Left hindlimb (tissue), 1 donor: Measurements from ENCODE around the gene GVQW3.

Source experiments
- DNase-seq: peaks from one replicate; pipeline ENCODE4 v3.0.0-alpha.2; 2018

The GVQW3 gene

DNA sequence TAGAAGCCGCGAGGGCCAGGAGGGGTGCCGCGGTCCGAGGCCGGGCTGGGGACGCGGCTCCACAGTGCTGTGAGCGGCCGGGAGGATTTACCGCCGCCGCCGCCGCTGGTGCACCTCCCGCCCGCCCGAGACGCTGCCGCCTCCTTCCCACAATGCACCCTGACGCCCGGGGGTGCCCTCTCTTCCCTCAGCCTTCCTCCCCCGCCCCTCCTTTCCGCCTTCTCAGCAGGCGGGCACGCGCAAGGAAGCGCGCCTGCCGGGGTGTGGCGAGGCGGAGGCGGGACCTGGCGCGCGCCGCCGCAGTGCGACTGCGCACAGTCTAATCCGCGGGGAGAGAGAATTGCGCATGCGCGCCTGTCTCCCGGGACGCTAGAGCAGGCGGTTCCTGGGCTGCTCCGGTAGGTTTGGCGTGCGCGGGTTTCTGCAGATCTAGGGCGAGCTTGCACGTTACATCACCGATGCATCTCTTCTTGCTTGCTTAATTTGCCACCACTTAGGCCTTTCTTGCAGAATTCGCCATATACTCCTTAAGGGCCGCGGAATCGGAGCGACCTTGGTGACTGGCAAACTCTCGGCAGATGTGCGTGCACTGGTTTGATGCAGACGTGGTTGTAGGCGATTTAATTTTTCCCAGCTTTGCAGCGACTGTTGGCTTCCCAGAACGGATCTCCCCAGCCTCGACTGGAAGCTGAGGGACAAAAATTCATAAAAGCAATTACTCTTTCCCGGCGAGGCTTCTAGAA lies at the start of gene GVQW3, which contains the start of gene THAP12:
TSS of gene GVQW3 (plus strand) at position 347 of the 743 bp plus-strand sequence. CDS start 506 bp downstream, outside the sequence.
TSS of gene THAP12 (minus strand) at position 156 of the 743 bp plus-strand sequence. CDS start 296 bp downstream, outside the sequence.
- peak; percentile 99 for DNase-seq

DNA sequence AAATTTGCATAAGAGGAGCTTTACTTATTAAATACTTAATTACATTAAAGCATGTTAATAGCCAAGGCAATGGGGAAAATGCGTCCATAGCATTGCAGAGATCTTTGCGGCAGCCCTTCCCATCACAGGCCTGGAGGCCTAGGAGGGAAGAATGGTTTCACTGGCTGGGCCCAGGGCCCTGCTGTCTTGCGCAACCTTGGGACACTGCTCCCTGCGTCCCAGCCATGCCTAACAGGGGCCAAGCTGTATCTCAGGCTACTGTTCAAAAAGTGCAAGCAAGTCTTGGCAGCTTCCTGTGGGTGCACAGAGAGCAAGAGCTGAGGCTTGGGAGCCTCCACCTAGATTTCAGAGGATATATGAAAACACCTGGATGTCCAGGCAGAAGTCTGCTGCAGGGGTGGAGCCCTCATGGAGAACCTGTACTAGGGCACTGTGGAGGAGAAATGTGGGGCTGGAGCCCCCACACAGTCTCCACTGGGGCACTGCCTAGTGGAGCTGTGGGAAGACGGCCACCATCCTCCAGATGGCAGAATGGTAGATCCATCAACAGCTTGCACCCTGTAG lies 46.2 kb upstream of the GVQW3 start:
- DNase-seq: no peak

DNA sequence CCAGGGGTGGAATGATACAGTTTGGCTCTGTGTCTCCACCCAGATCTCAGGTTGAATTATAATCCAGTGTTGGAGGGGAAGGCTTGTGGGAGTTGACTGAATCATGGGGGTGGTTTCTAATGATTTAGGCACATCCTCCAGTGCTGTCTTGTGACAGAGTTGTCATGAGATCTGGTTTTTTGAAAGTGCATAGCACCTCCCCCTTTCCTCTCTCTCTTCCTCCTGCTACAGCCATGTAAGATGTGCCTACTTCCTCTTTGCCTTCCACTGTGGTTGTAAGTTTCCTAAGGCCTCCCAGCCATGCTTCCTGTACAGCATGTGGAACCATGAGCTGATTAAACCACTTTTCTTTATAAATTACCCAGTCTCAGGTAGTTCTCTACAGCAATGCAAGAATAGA lies 45.3 kb upstream of the GVQW3 start:
- no peak for DNase-seq

DNA sequence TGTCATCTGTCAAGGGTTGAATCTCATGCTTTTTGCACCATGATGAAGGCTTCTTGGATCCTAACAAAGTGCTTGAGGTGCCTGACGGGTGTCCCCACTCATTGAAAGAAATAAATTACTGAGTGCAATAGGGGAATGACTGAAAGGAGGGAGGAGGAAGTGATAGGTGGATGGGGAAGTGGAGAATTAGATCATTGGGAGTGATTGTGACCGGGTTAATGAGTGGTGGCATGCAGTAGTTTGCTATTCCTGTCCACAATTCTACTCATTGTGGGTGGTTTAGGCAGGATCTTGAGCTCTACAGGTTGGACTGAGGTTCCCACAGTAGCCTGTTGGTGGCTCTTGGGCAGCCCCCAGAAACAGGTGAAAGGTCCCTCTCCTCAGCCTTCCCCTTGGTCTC lies 44.5 kb upstream of the GVQW3 start:
- DNase-seq: no peak

DNA sequence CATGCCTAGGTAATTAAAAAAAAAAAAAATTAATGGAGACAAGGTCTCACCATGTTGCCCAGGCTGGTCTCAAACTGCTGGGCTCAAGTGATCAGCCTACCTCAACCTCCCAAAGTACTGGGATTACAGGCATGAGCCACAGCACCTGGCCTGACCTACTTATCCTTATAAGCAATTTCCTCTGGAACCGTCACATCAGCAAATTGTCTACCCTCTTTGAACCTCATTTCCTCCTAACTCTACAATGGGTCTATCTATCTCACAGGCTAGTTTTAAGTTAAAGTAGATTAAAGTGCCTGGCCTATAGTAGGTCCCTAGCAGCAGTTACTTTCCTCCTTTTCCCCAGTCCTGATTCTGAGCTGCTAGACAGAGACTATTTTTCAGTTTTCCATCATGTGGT lies 43.7 kb upstream of the GVQW3 start:
- no peak for DNase-seq

DNA sequence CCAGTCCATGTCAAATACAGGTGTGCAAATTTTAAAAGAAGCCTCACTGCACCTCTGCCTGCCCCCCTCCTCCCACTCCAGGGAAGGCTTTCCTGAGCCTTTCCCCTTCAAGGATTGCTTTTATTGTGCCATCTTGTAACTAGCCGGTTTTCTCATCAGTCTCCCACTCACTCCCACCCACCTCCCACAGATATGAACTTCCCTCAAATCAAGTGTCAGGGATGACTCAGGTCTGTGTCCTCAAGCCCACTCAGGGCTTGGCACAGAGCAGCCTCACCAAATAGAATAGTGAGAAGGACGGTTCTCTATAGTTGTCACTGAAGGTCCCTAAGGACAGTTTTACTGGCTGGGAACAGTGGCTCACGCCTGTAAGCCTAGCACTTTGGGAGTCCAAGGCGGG lies 43.2 kb upstream of the GVQW3 start:
- no peak for DNase-seq

DNA sequence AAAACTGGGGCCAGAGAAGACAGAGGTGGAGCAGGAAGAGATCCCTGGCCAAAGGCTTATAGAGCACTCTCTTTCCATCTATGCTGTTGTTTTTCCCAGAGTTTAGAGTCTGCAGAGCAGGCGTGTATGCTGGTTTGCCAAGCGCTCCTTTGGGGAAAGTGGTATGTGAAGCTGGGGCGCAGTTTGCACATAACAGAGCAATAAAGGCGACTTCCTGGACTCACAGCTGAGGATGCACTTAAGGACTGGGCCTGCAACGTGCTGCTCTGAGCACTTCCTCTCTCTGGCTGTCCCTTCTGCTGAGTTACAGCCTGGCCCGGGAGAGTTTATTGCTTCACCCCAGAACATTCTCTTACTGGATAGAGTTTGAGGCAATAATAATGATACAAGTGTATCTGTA lies 41.9 kb upstream of the GVQW3 start:
- DNase-seq: peak; percentile 91

DNA sequence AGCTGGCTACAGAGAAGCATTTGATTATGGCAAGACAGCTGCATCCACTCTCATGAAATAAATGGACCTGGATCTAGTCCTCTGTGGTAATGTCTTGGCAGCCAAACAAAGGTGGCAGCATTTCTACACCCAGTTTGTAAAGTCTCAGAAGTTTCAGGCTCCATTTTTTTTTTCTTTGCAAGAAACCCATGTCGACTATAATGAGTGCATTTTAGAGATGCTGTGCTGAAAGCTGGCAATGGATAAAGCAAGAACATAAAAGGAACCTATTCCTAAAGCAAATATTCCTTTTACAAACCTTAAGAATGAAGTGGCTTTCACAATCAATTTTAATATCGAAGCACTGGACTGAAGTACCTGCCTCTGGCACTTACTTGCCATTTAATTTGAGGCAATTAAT lies 33.7 kb upstream of the GVQW3 start:
- DNase-seq: no peak

DNA sequence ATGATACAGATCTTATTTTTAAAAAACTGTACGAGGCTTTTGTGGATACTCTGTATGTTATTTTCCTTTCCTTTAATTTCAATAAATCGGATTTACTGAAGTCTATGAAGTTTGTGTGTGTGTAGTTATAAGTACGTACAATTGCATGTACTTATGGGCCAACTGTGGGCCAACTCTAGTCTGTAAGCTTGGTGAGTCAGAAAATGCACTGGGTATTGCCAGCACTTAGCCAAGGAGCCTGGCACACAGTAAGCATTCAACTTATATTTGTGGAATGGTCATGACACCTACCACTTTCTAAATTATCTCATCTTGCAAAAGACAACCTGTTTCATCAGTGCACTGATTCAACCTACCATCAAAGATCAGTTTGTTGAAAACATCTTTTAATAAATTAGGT lies 32.8 kb upstream of the GVQW3 start:
- DNase-seq: no peak

DNA sequence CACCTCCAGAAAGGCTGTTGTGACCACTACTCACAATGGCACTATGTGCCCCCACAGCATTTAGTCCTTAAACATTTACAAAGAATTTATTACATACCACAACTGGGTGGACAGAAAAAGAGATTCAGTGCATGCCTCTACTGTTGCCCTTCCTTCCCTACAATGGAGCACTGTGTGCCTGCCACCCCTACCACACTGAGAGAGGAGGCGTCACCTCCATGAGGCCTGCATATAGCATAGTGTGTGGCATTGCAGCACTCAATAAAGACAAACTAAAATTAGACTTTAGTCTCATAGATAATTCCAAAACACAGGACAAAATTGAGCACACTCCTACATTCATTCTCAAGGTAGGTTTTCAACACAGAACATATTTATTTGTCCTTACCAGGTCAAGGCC lies 26.0 kb upstream of the GVQW3 start:
- no peak for DNase-seq

DNA sequence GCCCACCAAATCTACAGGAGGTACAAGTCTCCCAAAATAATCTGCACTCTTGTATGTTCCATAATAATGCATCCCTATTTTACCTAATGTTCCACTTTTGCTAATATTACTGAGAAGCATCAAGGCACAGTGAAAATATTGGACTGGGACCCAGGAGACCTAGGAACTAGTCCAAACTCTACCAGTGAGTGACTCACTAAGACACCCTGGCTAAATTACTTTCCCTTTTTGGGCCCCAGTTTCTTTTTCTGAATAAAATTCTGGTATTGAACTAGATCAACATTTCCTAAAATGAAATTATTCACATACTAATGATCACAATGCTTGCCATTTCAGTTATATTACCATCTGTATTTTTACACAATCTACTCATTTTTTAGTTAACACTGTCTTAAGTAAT lies 19.7 kb upstream of the GVQW3 start:
- no peak for DNase-seq

DNA sequence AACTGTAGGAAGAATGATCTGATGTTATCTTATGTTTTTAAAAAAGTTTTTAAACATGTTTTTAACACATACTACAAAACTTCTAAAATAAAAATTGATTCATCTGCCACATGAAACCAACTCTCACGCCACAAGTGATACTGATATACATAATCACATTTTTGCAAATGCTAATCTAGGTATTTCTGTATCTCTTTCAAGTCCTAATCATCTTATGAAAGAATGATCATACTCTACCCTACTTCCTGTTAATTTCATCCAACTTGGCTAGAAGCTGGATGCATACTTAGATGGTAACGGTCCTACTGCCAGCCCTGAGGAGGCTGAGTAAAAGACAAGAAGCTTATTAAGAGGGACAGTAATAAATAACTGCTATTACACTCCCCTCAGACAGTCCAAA lies 19.3 kb upstream of the GVQW3 start:
- no peak for DNase-seq

DNA sequence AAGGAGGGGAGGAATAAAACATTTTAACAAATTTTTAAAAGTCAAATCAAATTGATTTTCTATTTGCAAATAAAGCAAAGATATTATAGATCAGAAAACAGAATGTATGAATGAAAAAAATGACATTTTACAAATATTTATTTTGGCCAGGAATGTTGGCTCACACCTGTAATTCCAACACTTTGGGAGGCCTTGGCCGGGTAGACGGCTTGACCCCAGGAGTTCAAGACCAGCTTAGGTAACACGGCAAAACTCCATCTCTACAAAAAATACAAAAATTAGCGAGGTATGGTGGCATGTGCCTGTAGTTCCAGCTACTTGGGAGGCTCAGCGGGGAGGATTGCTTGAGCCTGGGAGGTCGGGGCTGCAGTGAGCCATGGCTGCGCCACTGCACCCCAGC lies 18.4 kb upstream of the GVQW3 start:
- no peak for DNase-seq

DNA sequence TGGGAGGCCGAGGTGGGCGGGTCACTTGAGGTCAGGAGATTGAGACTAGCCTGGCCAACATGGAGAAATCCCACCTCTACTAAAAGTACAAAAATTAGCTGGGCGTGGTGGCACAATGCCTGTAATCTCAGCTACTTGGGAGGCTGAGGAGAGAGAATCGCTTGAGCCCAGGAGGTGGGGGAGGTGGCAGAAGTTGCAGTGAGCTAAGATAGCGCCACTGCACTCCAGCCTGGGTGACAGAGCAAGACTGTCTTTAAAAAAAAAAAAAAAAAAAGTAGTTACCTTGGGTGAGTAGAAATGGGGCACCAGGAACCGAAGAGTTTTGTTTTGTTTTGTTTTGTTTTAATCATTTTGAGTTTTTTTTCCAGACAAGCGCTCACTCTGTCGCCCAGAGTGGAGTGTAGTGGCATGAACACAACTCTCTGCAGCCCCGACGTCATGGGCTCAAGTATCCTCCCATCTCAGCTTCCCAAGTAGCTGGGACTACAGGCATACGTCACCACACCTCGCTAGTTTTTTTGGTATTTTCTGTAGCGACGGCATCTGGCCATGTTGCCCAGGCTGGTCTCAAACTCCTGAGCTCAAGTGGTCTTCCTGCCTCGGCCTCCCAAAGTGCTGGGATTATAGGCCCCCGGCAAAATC lies 16.0 kb upstream of the GVQW3 start:
- DNase-seq: no peak

DNA sequence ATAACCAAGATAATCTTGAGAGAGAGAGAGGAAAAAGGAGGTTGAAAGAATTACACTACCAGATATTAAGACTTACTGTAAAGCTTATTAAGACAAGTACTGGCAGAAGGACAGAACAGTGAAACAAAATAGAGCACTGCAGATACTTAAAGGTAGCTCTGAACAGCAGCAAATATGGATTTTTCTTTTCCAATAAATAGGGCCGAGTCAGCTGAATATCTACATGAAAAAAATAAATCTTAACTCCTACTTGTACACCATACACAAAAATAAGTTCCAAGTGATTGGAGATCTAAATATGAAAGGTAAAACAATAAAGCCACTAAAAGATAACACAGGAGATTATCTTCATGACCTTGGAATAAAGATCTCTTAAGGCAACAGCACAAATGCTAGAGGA lies 12.6 kb upstream of the GVQW3 start:
- DNase-seq: no peak

DNA sequence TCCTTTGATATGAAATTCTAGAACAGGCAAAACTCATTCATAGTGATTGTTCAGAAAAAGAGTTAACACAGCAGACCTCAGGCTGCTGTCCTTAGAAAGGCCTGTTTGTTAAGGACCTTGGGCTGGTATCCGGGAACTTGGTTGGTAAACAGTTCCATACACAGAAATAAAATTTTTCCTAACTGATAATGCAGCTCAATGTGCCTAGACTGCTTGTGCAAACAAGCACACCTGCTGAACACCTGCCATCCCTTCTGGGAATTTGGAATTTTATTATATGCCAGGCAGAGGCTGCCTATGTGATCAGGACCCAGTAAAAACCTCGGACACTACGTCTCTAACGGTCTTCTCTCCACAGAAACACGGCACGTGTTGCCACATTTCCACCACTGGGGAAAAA lies 11.7 kb upstream of the GVQW3 start:
- no peak for DNase-seq

DNA sequence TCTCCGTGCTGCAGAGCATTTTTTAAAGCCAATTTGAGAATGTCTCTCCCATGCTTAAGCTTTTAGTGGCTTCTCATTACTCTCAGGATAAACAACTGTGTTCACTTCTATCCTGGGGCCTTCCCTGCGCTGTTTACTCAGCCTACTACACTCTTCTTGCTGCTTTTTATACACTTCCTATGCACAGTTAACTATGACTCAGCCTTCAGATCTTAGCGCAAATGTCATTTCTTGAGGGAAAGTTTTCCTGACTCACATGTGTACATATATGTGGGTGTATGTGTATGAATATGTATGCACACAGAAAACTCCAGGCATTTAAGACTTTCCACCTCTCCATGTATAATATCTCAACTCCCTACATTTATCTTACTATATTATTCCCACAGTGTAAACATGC lies 10.0 kb upstream of the GVQW3 start:
- no peak for DNase-seq

DNA sequence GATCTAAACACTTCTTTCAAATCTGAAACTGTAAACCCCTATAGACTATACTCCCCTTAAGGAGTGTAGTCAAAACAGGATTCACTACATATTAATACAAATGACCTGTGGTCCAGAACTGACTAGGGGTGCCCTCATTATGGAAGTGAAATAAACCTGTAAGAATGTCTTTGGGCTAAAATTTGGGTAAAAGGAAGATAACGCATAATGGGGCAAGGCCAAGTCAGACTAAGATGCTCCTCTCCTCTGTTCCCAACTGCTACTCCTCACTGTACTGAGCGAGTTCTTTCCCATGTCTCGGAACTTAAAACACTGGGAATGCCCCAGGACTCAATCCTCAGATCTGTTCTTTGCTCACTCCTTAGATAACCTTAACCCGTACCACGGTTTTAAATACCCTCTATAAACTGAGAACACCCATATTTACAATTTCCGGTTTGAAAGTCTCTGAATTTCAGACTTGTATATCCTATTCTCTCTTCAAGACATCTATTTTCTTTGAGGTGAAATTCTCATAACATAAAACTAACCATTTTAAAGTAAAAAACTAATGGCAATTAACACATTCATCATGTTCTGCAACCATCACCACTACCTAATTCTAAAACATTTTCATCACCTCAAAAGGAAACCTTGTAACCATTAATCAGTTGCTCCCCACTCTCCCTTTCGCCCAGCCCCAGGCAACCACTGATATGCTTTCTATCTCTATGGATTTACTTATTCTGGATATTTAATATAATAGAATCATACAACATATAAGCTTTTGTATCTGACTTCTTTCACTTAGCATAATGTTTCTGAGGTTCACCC lies 4.2 kb upstream of the GVQW3 start:
- DNase-seq: no peak

DNA sequence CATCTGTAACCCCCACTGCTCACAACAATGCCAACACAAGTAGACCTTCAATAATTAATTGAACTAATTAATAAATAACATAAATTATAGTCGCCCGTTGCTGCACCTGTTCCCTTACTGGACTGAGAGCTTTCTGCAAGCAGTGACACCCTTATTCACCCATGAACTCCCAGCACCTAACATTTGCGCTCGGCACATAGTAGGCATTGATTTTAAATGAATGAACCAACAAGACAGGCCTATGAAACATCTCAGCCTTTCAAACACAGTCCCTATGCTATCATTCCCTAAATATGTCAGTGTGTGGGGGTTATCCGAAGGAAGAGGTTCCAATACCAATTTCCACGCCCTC lies 1.3 kb upstream of the GVQW3 start:
- DNase-seq: no peak

DNA sequence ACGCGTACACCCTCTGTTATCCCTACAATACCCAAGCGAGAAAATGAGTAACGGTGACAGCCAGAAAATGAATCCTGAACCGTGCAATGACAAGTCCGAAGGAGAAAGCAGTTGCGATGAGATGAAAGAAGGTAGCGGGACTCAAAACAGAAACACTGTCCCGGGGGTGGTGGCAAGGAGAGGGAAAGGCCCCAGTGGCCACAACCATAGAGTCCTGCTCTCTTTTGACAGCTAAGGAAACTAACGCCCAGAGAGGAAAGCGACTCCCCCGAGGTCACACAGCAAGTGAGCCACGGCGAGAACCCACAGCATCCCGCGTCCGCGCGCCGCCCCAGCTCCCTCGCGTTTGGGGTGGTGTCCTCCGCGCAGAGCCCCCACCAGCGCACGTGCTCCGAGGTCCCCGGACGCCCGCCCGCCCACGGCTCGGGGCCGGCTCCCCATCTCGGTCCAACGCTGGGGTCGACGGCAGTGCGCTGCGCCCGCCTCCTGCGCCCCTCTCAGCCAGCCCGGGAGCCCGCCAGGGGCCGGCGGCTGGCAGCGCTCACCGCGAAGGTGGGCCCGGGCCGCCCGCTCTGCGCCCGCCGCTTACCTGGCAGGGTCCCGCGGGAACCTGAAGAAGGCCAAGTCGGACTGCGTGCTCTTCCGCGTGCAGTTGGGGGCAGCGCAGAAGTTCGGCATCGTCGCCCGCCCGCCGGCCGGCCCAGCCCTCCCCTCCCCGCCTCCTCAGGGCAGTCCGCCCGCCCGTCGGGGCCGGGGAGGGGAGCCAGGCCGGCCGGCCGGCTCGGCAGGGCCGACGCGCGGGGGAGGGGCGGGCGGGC lies 755 bp upstream of the GVQW3 start:
- DNase-seq: no peak

DNA sequence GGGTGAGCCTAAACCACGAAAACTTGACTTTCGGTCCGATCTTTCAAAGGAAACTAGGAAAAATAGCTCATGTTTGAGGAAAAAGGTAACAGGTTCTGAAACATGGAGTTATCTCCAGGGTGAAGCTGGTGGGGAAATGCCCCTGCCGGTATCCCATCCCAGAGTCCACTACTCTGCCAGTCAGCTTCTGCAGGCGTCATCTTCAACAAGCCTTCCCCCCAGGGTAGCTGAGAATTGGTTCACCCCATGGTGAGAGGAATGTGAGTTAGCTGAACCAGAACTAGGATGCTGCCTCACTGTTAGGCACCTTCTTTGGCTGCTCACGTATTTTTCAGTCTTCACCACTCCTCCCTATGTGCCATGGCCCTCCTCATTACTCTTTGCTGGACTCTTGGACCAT lies 1.1 kb downstream of the GVQW3 start:
- no peak for DNase-seq

DNA sequence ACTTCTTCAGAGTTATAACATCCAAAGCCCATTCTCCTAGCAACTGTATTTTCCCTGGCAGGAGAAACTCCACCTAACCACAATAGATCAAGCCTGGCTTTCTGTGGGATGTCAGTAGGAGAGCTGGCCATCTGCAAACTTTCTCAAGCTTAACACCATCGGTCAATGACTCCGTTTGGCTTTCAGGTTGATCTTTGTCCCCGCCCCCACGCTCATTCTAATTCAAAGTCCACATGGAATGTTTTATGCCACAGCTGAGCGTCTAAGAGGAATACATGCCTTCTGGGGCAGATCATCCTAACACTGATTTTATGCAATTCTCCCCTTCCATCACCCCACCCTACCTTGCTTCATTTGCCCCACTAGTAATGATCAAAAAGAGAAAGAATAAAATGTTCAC lies 4.8 kb downstream of the GVQW3 start:
- no peak for DNase-seq

DNA sequence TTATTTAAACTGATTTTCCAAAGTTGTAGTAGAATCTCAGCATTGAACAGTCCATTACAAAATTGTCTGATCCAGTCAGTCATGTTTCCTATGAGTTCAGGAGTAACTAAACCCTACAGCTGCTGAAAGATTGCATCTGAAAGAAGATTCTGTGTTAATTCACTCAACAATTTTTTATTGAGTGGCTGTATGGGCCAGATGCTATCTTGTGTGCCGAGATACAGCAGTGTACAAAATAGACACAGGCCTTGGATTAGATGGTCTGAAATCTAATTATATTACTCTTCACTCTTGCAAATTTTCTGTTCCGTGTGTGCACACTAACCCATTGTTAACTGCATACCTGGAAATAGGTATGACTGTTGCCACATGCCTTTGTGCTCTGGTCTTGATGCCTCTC lies 7.3 kb downstream of the GVQW3 start:
- no peak for DNase-seq
